ENCODE data around the gene CAPN3.

- TF ChIP-seq EZH2 (IDR thresholded peaks at IDR 0.05; ENCODE audit: insufficient read depth, poor library complexity, severe bottlenecking) (no peak), EZH2phosphoT487 (IDR thresholded peaks at IDR 0.05; ENCODE audit: insufficient read depth, low read depth) (no peak)
These were observed 4.6 kb downstream of the CAPN3 start for GRCh38 chr15:42363942-42364341.

Measured in GM23248 (cell line).